Uterus (tissue), 2 donors: ENCODE measurements around the gene HMX2.

Source experiments
- POLR2A ChIP-seq, 2 donors: fragments of 450-650 bp; IDR thresholded peaks; one replicate each; pipeline ENCODE4 v1.6.1; 2016; ENCODE audit warnings: antibody characterized with exemption in 2 of 2, mild to moderate bottlenecking in 1 of 2, moderate library complexity in 1 of 2
- TF ChIP-seq, protein P1 (sequence below), 4 experiments: fragments of 200-600 bp in 2 of 4; fragments of 450-650 bp in 2 of 4; sonication (generic) in 2 of 4; IDR thresholded peaks; one replicate each; pipeline ENCODE4 v1.5.1; 2016 to 2019; ENCODE audit warnings: antibody characterized with exemption in 4 of 4, mild to moderate bottlenecking in 2 of 4, moderate library complexity in 1 of 4

DNA sequence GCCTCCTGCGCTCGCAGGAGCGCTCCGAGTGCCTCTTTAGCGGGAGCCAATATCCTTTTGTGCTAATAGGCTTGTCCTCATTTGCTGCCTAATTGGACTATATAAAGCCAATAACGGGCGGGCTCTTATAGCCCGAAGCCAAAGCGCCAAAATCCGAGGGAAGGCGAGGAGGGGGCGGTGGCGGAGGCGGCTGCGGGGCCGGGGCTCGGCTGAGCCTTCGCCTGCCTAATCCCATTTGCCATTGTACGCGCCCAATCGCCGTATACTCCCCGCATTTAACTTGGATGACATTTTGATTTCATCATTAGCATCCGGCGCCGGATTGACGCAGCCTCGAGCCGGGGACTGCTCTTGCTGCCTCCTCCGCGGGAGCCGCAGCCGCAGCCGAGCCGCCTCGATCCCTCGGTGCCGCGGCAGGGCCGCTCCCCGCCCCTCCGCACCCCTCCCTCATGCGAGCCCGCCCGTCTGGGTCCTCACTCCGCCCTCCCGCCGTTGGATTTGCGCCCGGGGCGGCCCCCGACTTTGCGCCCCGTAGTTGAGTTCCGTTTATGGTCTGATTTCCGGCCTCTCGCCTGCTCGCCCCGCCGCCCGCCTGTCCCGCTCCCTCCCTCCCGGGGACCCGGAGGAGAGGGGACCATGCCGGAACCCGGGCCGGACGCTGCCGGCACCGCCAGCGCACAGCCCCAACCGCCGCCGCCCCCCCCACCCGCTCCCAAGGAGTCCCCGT, 12.4 kb upstream of the HMX2 start, which contains the start of gene HMX3:
- TF ChIP-seq, protein P1, sequence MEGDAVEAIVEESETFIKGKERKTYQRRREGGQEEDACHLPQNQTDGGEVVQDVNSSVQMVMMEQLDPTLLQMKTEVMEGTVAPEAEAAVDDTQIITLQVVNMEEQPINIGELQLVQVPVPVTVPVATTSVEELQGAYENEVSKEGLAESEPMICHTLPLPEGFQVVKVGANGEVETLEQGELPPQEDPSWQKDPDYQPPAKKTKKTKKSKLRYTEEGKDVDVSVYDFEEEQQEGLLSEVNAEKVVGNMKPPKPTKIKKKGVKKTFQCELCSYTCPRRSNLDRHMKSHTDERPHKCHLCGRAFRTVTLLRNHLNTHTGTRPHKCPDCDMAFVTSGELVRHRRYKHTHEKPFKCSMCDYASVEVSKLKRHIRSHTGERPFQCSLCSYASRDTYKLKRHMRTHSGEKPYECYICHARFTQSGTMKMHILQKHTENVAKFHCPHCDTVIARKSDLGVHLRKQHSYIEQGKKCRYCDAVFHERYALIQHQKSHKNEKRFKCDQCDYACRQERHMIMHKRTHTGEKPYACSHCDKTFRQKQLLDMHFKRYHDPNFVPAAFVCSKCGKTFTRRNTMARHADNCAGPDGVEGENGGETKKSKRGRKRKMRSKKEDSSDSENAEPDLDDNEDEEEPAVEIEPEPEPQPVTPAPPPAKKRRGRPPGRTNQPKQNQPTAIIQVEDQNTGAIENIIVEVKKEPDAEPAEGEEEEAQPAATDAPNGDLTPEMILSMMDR (IDR thresholded peaks at IDR 0.05) = no peak
- TF ChIP-seq POLR2A (IDR thresholded peaks at IDR 0.05) = no peak
